ENCODE measurements around the gene EXOSC5.
"Not testable (repeated sequence)": the region's sequence is repeated elsewhere in the genome, so short reads cannot be mapped to it uniquely, and the experiment has no call there.

Gene EXOSC5

GRCh38 chr19:41364524-41365391 lies 32.4 kb downstream of the EXOSC5 start:
- DNase-seq: peak; percentile 57

- DNase-seq: peak; percentile 100
These were observed 33.2 kb downstream of the EXOSC5 start, which contains the start of gene B9D2 for GRCh38 chr19:41363753-41364523. Gene B9D2 (minus strand): TSS chr19:41364149. CDS start chr19:41363519, 630 bp downstream.

- no peak for DNase-seq
These were observed 33.8 kb downstream of the EXOSC5 start for GRCh38 chr19:41363371-41363752.

GRCh38 chr19:41362143-41362847 lies 34.9 kb downstream of the EXOSC5 start:
- DNase-seq: no peak

- DNase-seq: no peak
These were observed 37.4 kb downstream of the EXOSC5 start for GRCh38 chr19:41359741-41360140.

- no peak for DNase-seq
These were observed 39.4 kb downstream of the EXOSC5 start for GRCh38 chr19:41357746-41358145.

GRCh38 chr19:41356984-41357739 lies 40.0 kb downstream of the EXOSC5 start:
- DNase-seq: peak; percentile 44

GRCh38 chr19:41355802-41356201 lies 41.4 kb downstream of the EXOSC5 start:
- DNase-seq: no peak

- DNase-seq: no peak
These were observed 42.1 kb downstream of the EXOSC5 start for GRCh38 chr19:41355035-41355434.

GRCh38 chr19:41354343-41354953 lies 42.7 kb downstream of the EXOSC5 start:
- DNase-seq: peak; percentile 19

- DNase-seq: peak; percentile 94
These were observed 43.5 kb downstream of the EXOSC5 start, which contains the start of gene TGFB1 for GRCh38 chr19:41353466-41354342. Gene TGFB1 (minus strand): TSS chr19:41353922. CDS start chr19:41353044, 878 bp downstream.

- DNase-seq: peak; percentile 82
These were observed 44.3 kb downstream of the EXOSC5 start for GRCh38 chr19:41352609-41353465.

GRCh38 chr19:41352279-41352608 lies 44.9 kb downstream of the EXOSC5 start:
- DNase-seq: no peak

GRCh38 chr19:41351339-41352245 lies 45.6 kb downstream of the EXOSC5 start:
- peak; percentile 82 for DNase-seq

GRCh38 chr19:41350735-41351338 lies 46.3 kb downstream of the EXOSC5 start:
- peak; percentile 86 for DNase-seq

GRCh38 chr19:41346916-41347315 lies 50.2 kb downstream of the EXOSC5 start:
- DNase-seq: not testable (repeated sequence)

GRCh38 chr19:41344162-41344561 lies 53.0 kb downstream of the EXOSC5 start:
- no peak for DNase-seq
